Endothelial cell of umbilical vein (primary cell): ENCODE measurements around the gene PTPRK. TPM values are rescaled to one million over a fixed set of nuclear protein-coding genes. Genes with fewer than 3 reads are reported as not detected.

Experiments used
- BruUV-seq: library from RNA; stranded (reverse); fragments of 400-500 nt; replicated peaks from 2 replicates; lab custom pipeline; 2021; lab: Mats Ljungman, UMichigan
- CTCF ChIA-PET: fragments of 300-600, 350-600 bp; sonication (Branson Sonifier 250); formaldehyde crosslinking; loops from one replicate; lab custom pipeline; 2021; ENCODE audit warnings: antibody characterized with exemption, inconsistent platforms; lab: Charles Lee
- POLR2A ChIA-PET: fragments of 300-600, 350-600 bp; sonication (Branson Sonifier 250); formaldehyde crosslinking; loops from one replicate; lab custom pipeline; 2021; ENCODE audit warnings: antibody characterized with exemption, inconsistent platforms; lab: Charles Lee
- DNase-seq: peaks from one replicate; pipeline ENCODE4 v3.0.0-alpha.2; 2011; ENCODE audit warnings: low read depth, low spot score
- FAIRE-seq: peaks from 2 replicates; lab custom pipeline; 2011; peaks lifted over from hg19 to GRCh38; lab: Jason Lieb, UNC
- H2AFZ ChIP-seq: 2 replicates; pipeline ENCODE4 v1.6.0; 2012; ENCODE audit warnings: low read depth, low read length, control low read depth, inconsistent platforms
- H3K27ac ChIP-seq: 2 replicates; pipeline ENCODE4 v1.5.1; 2011; ENCODE audit warnings: low read depth, mild to moderate bottlenecking, control low read depth, low read length, moderate library complexity; ENCODE audit not compliant: insufficient read depth
- H3K27me3 ChIP-seq, 2 experiments: 2 replicates each; pipeline versions ENCODE4 v1.6.0 to v1.6.1; 2011; ENCODE audit warnings: low read length in 2 of 2, mixed read lengths in 1 of 2; ENCODE audit not compliant: control insufficient read depth in 2 of 2, insufficient read depth in 2 of 2
- H3K36me3 ChIP-seq, 2 experiments: 2 replicates in 1 of 2; 3 replicates in 1 of 2; pipeline ENCODE4 v1.5.1; 2011; ENCODE audit warnings: low read length in 2 of 2, mild to moderate bottlenecking in 1 of 2, moderate library complexity in 1 of 2; ENCODE audit not compliant: control insufficient read depth in 2 of 2, insufficient read depth in 2 of 2; ENCODE audit errors: extremely low read depth in 1 of 2
- H3K4me1 ChIP-seq: 3 replicates; pipeline ENCODE4 v1.5.1; 2011; ENCODE audit warnings: mild to moderate bottlenecking, low read length; ENCODE audit not compliant: control insufficient read depth, insufficient read depth; ENCODE audit errors: extremely low read depth
- H3K4me2 ChIP-seq: 2 replicates; pipeline ENCODE4 v1.6.1; 2011; ENCODE audit warnings: low read length, control low read depth, mixed read lengths; ENCODE audit not compliant: insufficient read depth
- H3K4me3 ChIP-seq, 3 experiments: fragments of 200-600 bp in 1 of 3; sonication (generic), shearing (Covaris generic) in 1 of 3; replicated peaks in 1 of 3; 2 replicates each; pipeline ENCODE4 v1.5.1; 2011 to 2016; ENCODE audit warnings: control low read depth in 3 of 3, low read length in 3 of 3, mild to moderate bottlenecking in 2 of 3, inconsistent platforms in 1 of 3, low read depth in 1 of 3, moderate library complexity in 1 of 3; ENCODE audit not compliant: insufficient read depth in 1 of 3
- H3K79me2 ChIP-seq: 2 replicates; pipeline ENCODE4 v1.6.0; 2012; ENCODE audit warnings: low read length, inconsistent platforms; ENCODE audit not compliant: control insufficient read depth, insufficient read depth
- H3K9ac ChIP-seq: replicated peaks from 2 replicates; pipeline ENCODE3; 2011; ENCODE audit warnings: low read length, control low read depth; ENCODE audit not compliant: insufficient read depth; ENCODE audit errors: extremely low read depth
- H3K9me1 ChIP-seq: replicated peaks from 3 replicates; pipeline ENCODE4 v1.6.0; 2011; ENCODE audit warnings: mild to moderate bottlenecking, low read length; ENCODE audit not compliant: control insufficient read depth, insufficient read depth; ENCODE audit errors: extremely low read depth
- H3K9me3 ChIP-seq: replicated peaks from 2 replicates; pipeline ENCODE4 v1.5.1; 2012; ENCODE audit warnings: low read length, inconsistent platforms; ENCODE audit not compliant: control insufficient read depth, insufficient read depth
- H4K20me1 ChIP-seq: replicated peaks from 2 replicates; pipeline ENCODE3; 2011; ENCODE audit warnings: mild to moderate bottlenecking, low read length; ENCODE audit not compliant: control insufficient read depth, insufficient read depth; ENCODE audit errors: extremely low read depth
- CTCF ChIP-seq, 2 donors: IDR thresholded peaks; 1 replicate in 1 of 2; 2 replicates in 1 of 2; pipeline ENCODE4 v1.5.1; 2011; ENCODE audit warnings: low read length in 2 of 2, mild to moderate bottlenecking in 2 of 2, moderate library complexity in 2 of 2, control low read depth in 1 of 2, inconsistent platforms in 1 of 2, low read depth in 1 of 2; ENCODE audit not compliant: insufficient read depth in 1 of 2; ENCODE audit errors: extremely low read depth in 1 of 2
- EZH2 ChIP-seq: IDR thresholded peaks from 2 replicates; pipeline ENCODE4 v1.6.1; 2012; ENCODE audit warnings: borderline replicate concordance, low read depth, mild to moderate bottlenecking, moderate library complexity, low read length, inconsistent platforms; ENCODE audit not compliant: severe bottlenecking
- FOS ChIP-seq: IDR thresholded peaks from 2 replicates; pipeline ENCODE4 v1.6.1; 2011; ENCODE audit warnings: mild to moderate bottlenecking, low read length, moderate library complexity, borderline replicate concordance; ENCODE audit not compliant: insufficient read depth
- GATA2 ChIP-seq: IDR thresholded peaks from 2 replicates; pipeline ENCODE4 v1.7.0; 2011; ENCODE audit warnings: low read depth, mild to moderate bottlenecking, moderate library complexity, mixed read lengths, low read length; ENCODE audit not compliant: insufficient read length, insufficient read depth
- JUN ChIP-seq: IDR thresholded peaks from 2 replicates; pipeline ENCODE4 v1.6.1; 2011; ENCODE audit warnings: borderline replicate concordance, low read depth; ENCODE audit not compliant: insufficient read length, insufficient read depth
- MYC ChIP-seq: IDR thresholded peaks from one replicate; pipeline ENCODE4 v1.6.1; 2011; ENCODE audit warnings: mild to moderate bottlenecking, low read depth, low read length
- POLR2A ChIP-seq: IDR thresholded peaks from 2 replicates; pipeline ENCODE4 v1.6.1; 2012; ENCODE audit warnings: low read depth, mild to moderate bottlenecking, control low read depth, low read length
- POLR2AphosphoS5 ChIP-seq: IDR thresholded peaks from 2 replicates; pipeline ENCODE4 v1.6.1; 2012; ENCODE audit warnings: low read depth, mild to moderate bottlenecking, control low read depth, low read length, moderate library complexity; ENCODE audit not compliant: insufficient read depth
- dilution Hi-C: fragments of 300-500 bp; cut with MboI; formaldehyde crosslinking; loops from one replicate; pipeline ENCODE4 v1.15.0; 2019; ENCODE audit warnings: low sequenced_read_pairs; ENCODE audit not compliant: extremely low pct_ligation_motif_present
- intact Hi-C: fragments of 100-400 bp; cut with micrococcal nuclease; formaldehyde crosslinking; loops from one replicate; pipeline ENCODE4 v1.10.0; 2022
- polyA plus RNA-seq, 4 experiments: library from polyadenylated mRNA; depleted of rRNA in 3 of 4; stranded (reverse) in 3 of 4; unstranded in 1 of 4; fragments of >200 nt; gene quantifications; 2 replicates each; pipeline versions ENCODE4 v1.2.1 to v1.2.3, GENCODE V29; 2011 to 2012; ENCODE audit warnings: missing spikeins in 1 of 4
- total RNA-seq: library from RNA; stranded (reverse); gene quantifications from 2 replicates; pipeline ENCODE4 v1.2.3, GENCODE V29; 2021
- TF ChIP-seq, protein P1 (sequence below): IDR thresholded peaks from 2 replicates; pipeline ENCODE4 v1.6.1; 2011; ENCODE audit not compliant: insufficient read depth, insufficient read length

Gene PTPRK
- total and polyA plus RNA-seq, 2 donors (not counting 3 experiments of a cell fraction or from before 2014, with no cell fraction given), result 15.2 to 74.0 TPM

DNA sequence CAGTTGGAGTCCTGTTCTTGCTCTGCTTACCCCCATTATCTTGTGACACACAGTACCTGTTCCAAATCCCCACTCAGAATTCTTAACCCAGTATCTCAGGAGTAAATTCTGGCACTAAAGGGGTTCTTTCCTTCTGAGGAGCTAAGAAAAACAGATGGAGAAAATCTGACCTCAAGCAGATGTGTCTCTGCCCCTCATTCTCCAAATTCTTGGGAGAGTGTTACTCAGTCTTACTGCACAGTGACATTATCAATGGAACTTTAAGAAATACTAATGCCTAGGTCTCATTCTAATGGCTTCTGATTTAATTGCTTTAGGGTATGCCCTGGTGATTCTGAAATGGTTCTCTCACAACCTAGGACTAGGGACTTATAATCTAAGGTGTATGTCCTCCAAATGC, 40.6 kb upstream of the PTPRK start:
- POLR2A ChIA-PET, result no interaction called here
- no peaks in the 10 kb centered on the region for H3K36me3 ChIP-seq
- H3K9me3 ChIP-seq, result no peaks in the 10 kb centered on the region
- dilution Hi-C loops (no loop called here), intact Hi-C loops (no loop called here)
- H3K9ac ChIP-seq, result no peak overlapping the region
- FAIRE-seq, result no peak
- no peak overlapping the region for H2AFZ ChIP-seq
- H3K9me1 ChIP-seq, result no peaks in the 10 kb centered on the region
- no peaks in the 10 kb centered on the region for H3K4me1 ChIP-seq
- no peak overlapping the region for H3K4me2 ChIP-seq
- H3K4me3 ChIP-seq, result no peak overlapping the region
- no peaks in the 10 kb centered on the region for H3K27me3 ChIP-seq
- H3K27ac ChIP-seq, result no peak overlapping the region
- CTCF ChIA-PET, result no interaction called here
- TF ChIP-seq GATA2 (no peak), MYC (no peak), CTCF (IDR thresholded peaks at IDR 0.05; ENCODE audit: extremely low read depth in 1 of 2, insufficient read depth in 1 of 2, low read depth in 1 of 2, low read length in 2 of 2) (no peak), EZH2 (no peak), FOS (no peak), POLR2A (no peak)
- no TSS peak for BruUV-seq
- DNase-seq, result no peak
- no peaks in the 10 kb centered on the region for H3K79me2 ChIP-seq
- no peaks in the 10 kb centered on the region for H4K20me1 ChIP-seq

DNA sequence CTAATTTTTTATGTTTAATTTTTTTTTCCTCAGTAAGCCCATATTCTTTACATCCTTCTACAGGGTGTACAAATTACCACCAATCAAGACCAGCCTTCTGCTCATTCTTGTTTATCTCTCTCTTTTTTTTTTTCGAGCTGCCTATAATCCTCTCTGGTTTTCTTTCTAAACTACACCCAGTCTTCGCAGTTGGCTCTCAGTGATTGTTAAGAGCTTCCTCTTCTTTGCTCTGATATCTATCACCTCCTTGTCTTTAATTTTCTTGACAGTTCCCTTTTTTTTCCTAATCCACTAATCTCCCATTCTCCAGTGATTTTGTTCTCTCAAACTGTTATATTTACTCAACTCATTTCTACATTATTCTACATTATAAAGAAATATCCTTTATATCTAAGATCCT, 38.5 kb upstream of the PTPRK start:
- Histone ChIP-seq H3K36me3 (no peaks in the 10 kb centered on the region), H3K9me1 (no peaks in the 10 kb centered on the region), H3K4me1 (no peaks in the 10 kb centered on the region), H3K27ac (no peak overlapping the region), H3K79me2 (no peaks in the 10 kb centered on the region), H3K4me2 (no peak overlapping the region), H4K20me1 (no peaks in the 10 kb centered on the region), H3K9ac (no peak overlapping the region), H3K4me3 (no peak overlapping the region), H3K9me3 (no peaks in the 10 kb centered on the region), H2AFZ (no peak overlapping the region), H3K27me3 (no peaks in the 10 kb centered on the region)
- CTCF ChIA-PET, result no interaction called here
- no TSS peak for BruUV-seq
- POLR2A ChIA-PET, result no interaction called here
- DNase-seq, result no peak
- no peak for FAIRE-seq
- dilution Hi-C loops (no loop called here), intact Hi-C loops (no loop called here)
- TF ChIP-seq FOS (no peak), POLR2AphosphoS5 (no peak), MYC (no peak), GATA2 (no peak), CTCF (IDR thresholded peaks at IDR 0.05; ENCODE audit: extremely low read depth in 1 of 2, insufficient read depth in 1 of 2, low read depth in 1 of 2, low read length in 2 of 2) (no peak), POLR2A (no peak), JUN (no peak), EZH2 (no peak)
- TF ChIP-seq, protein P1, sequence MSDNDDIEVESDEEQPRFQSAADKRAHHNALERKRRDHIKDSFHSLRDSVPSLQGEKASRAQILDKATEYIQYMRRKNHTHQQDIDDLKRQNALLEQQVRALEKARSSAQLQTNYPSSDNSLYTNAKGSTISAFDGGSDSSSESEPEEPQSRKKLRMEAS, result no peak
